Heart left ventricle (tissue), 13 donors: ENCODE results near the gene SPTBN1.

Experiments used
- POLR2A ChIP-seq, 2 donors: fragments of 450-650 bp; IDR thresholded peaks; one replicate each; pipeline ENCODE4 v1.6.1; 2017; ENCODE audit warnings: antibody characterized with exemption in 2 of 2, mild to moderate bottlenecking in 2 of 2, moderate library complexity in 2 of 2
- TF ChIP-seq, protein P1 (sequence below), 12 donors: fragments of 200-600 bp; sonication (generic) in 4 of 12; IDR thresholded peaks; one replicate each; pipeline versions ENCODE4 v1.5.0 to v1.8.0; 2018 to 2022; ENCODE audit warnings: antibody characterized with exemption in 12 of 12, mild to moderate bottlenecking in 5 of 12
- donor health status: ischemic (EF 13 %, LVEDD 7.1; RV severe dilation, severe dysfunction).
- donor health status: DM: no; HTN: yes; CAD: no.
- donor health status: DM: no; HTN: no; CAD: no.
- donor health status: ischemic (EF 25% LVEDD 6.9; RV normal size, moderate dysfunction).
- donor health status: ischemic (EF 25% LVEDD 5.7; RV mildly dilated, moderate dysfunction).
- donor health status: ischemic (EF 35%, LVEDD 5.7; RV mildly dilated, moderate dysfunction).
- donor health status: nonischemic (EF 11% LVEDD 7.7; RV severe dilation, severe dysfunction).
- donor health status: DM: yes; HTN: yes; CAD: no.
- donor health status: PGD.
- donor health status: ischemic (EF 29% LVEDD 5.4; RV normal size, mild dysfunction).
- donor health status: nonischemic (EF 23%, LVEDD 6.1; RV moderate dilation, normal function).

DNA sequence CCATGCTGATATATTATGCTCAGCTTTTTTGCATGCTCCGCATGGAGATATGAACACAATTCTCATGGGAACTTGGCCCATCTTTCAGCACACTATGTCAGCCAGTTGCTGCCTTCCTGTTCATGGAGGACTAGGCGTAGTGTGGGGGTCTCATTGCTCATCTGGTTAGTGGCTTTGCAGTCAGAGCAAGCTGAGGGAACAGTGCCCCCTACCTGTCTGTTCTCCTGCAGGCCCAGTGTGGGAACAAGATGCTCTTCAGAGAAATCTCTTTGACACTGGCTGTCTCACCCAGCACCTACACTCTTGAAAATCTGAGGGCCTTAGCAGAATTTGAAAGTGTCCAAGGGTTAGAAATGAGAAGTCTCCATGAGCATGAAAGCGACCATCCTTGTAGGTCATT is 47.1 kb downstream of the SPTBN1 start:
- TF ChIP-seq, protein P1, sequence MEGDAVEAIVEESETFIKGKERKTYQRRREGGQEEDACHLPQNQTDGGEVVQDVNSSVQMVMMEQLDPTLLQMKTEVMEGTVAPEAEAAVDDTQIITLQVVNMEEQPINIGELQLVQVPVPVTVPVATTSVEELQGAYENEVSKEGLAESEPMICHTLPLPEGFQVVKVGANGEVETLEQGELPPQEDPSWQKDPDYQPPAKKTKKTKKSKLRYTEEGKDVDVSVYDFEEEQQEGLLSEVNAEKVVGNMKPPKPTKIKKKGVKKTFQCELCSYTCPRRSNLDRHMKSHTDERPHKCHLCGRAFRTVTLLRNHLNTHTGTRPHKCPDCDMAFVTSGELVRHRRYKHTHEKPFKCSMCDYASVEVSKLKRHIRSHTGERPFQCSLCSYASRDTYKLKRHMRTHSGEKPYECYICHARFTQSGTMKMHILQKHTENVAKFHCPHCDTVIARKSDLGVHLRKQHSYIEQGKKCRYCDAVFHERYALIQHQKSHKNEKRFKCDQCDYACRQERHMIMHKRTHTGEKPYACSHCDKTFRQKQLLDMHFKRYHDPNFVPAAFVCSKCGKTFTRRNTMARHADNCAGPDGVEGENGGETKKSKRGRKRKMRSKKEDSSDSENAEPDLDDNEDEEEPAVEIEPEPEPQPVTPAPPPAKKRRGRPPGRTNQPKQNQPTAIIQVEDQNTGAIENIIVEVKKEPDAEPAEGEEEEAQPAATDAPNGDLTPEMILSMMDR (IDR thresholded peaks at IDR 0.05): peak; percentile 22 to 58 (median 43)
- TF ChIP-seq POLR2A (IDR thresholded peaks at IDR 0.05): no peak
